Measurements from ENCODE around the gene HIP1.
A peak's percentile ranks its signal among the peaks of the same experiment; 100 is the strongest.
"Not testable (repeated sequence)": the region's sequence is repeated elsewhere in the genome, so short reads cannot be mapped to it uniquely, and the experiment has no call there.

HIP1 gene

DNA sequence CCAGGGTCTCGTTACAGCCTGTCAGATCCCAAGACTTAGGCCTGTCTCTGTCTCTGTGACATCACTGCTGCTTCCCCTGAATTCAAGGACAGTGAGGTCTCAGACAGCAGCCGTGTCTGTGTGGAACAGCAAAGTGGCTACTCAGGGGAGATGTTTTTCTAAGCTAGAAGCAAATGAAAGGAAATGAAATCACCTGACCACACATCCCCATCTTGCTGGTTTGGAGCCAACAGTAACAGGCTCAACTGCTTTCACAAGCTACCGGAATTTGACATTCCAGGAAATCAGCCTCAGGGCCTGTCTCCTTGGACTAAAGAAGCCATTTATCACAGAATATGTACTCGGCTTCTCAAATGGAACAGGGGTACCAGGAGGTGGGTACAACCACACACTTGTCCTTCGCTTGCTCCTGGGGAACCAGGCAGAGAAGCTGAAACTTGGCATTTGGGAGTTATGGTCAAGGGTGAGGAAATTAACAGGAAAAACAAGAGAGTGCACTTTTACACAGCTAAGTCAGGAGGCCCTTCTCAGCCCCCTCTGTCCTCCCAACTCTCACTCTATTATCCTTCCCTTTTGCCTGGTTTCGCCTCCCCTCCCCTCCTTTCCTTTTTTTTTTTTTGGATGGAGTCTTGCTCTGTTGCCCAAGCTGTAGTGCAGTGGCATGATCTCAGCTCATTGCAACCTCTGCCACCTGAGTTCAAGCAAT is 173.5 kb downstream of the HIP1 start:
- H3K36me3 Mint-ChIP-seq (ENCODE audit: insufficient read depth): peaks cover 13% of the 10 kb centered on the region
- no peaks in the 10 kb centered on the region for H3K27me3 Mint-ChIP-seq
- peaks cover 0 to 3% of the 10 kb centered on the region in 2 donors for H3K9me3 Mint-ChIP-seq
- DNase-seq: no peak
- H3K4me1 Mint-ChIP-seq (ENCODE audit: low read depth in 2 of 2): no peaks in the 10 kb centered on the region
- no peak for ATAC-seq (replicated peaks)
- H3K27ac Mint-ChIP-seq: no peak overlapping the region
- no peak overlapping the region for H3K4me3 Mint-ChIP-seq

DNA sequence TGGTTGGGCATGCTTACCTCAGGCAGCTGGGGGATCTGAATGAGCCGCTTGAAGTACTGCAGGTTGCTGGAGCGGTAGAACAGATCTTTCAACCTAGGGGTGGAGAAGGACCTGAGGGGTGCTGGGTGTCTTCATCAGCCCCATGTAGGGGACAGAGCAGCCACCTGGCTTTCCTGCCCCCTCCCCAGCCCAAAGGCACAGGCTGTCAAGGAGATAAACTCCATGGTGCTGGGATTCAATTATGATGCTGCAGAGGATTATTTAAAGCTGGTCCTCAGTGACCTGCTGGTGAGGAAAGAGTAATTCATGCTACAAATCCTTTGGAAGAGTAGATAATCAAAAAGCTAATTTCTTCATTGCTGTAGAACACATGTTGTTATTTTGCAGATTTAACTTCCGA is 175.6 kb downstream of the HIP1 start:
- Mint-ChIP-seq H3K4me1 (ENCODE audit: low read depth in 2 of 2) (no peaks in the 10 kb centered on the region), H3K27ac (no peak overlapping the region), H3K9me3 (peaks cover 0 to 3% of the 10 kb centered on the region in 2 donors), H3K27me3 (no peaks in the 10 kb centered on the region), H3K4me3 (no peak overlapping the region), H3K36me3 (ENCODE audit: insufficient read depth) (peaks cover 13% of the 10 kb centered on the region)
- no peak for ATAC-seq (replicated peaks)
- no peak for DNase-seq

DNA sequence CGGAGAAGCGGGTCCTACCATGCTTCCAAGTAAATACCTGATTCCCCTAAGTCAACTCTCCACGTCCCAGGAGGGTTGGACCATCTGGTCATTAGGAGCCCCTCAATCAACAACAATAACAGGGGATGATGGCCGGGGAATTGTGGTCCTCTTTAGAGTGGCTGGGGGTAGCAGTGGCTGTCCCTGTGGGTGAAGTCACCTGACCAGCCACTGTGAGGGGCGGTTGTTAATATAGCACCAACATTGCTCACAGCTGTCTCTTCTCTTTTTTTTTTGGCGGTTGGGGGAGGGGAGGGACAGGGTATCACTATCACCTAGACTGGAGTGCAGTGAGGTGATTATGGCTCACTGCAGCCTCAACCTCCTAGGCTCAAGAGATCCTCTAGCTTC is 178.8 kb downstream of the HIP1 start:
- Mint-ChIP-seq H3K27ac (no peak overlapping the region), H3K4me3 (no peak overlapping the region), H3K27me3 (no peaks in the 10 kb centered on the region), H3K9me3 (peaks cover 0 to 3% of the 10 kb centered on the region in 2 donors), H3K36me3 (ENCODE audit: insufficient read depth) (peaks cover 21% of the 10 kb centered on the region), H3K4me1 (ENCODE audit: low read depth in 2 of 2) (no peaks in the 10 kb centered on the region)
- ATAC-seq (replicated peaks): no peak
- no peak for DNase-seq

DNA sequence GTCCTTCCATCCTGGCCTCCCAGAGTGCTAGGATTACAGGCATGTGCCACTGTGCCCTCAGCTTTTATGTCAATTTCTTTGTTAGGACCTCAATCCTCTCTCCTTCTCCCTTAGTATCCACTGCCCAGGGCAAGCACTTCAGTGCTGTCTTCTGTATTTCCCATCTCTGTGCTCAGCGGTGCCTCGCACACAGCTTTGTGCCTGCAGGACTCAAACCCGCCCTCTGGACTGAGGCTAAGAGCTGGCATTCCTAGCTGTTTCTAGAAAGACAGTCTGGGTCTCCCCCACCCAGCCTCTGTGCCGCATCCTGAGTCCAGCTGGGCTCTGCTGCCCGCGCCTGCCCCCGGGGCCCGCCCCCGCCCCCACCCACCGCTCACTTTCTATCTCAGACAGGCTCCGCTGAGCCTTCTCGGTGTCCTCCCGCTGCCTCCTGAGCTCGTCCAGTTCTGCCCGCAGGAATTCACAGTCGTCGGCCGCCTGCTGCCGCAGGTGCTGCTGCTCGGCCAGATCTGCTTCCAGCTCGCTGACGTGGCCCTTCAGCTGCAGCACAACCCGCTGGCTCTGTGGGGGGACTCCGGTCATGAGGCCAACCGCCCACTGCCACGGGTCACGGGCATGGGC is 179.3 kb downstream of the HIP1 start:
- Mint-ChIP-seq H3K9me3 (peaks cover 0 to 3% of the 10 kb centered on the region in 2 donors), H3K27me3 (no peaks in the 10 kb centered on the region), H3K36me3 (ENCODE audit: insufficient read depth) (peaks cover 21% of the 10 kb centered on the region), H3K4me1 (ENCODE audit: low read depth in 2 of 2) (no peaks in the 10 kb centered on the region), H3K27ac (no peak overlapping the region), H3K4me3 (no peak overlapping the region)
- ATAC-seq (replicated peaks) (no peak), DNase-seq (no peak)

DNA sequence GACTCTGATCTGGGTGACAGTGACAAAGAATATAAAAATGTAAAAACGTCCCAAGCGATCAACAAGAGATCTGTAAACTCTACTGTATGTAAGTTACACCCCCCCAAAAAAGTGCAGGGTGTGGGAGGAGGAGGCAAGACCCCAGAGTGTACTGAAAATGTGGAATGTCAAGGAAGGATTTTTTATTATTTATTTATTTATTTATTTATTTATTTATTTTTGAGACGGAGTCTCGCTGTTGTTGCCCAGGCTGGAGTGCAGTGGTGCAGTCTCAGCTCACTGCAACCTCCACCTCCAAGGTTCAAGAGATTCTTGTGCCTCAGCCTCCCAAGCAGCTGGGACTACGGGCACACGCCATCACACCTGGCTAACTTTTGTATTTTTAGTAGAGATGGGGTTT is 181.9 kb downstream of the HIP1 start:
- peaks cover 16% of the 10 kb centered on the region for H3K36me3 Mint-ChIP-seq (ENCODE audit: insufficient read depth)
- DNase-seq; H3K4me3 Mint-ChIP-seq; ATAC-seq (replicated peaks); H3K4me1 Mint-ChIP-seq (ENCODE audit: low read depth in 2 of 2); H3K27me3 Mint-ChIP-seq; H3K9me3 Mint-ChIP-seq; H3K27ac Mint-ChIP-seq: not testable (repeated sequence)

DNA sequence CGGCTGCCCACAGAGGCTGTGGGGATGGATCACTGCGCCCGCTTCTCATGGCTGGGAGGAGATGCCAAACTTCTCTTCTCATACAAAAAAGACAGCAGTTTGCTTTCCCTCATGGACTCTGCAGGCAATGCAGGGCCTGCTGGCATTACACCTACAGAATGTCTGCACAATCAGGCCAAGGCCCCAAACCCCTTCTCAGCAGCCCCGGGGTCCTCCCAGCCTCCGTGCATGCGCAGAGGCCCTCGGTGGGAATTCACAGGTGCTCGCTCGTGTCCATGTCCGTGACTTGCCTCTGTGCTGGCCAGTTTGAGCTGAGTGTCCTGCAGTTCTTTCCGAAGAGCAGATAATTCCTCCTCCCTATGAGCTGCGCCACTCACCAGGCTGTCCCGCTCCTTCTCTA is 183.0 kb downstream of the HIP1 start:
- ATAC-seq (replicated peaks): no peak
- H3K27ac Mint-ChIP-seq: no peak overlapping the region

DNA sequence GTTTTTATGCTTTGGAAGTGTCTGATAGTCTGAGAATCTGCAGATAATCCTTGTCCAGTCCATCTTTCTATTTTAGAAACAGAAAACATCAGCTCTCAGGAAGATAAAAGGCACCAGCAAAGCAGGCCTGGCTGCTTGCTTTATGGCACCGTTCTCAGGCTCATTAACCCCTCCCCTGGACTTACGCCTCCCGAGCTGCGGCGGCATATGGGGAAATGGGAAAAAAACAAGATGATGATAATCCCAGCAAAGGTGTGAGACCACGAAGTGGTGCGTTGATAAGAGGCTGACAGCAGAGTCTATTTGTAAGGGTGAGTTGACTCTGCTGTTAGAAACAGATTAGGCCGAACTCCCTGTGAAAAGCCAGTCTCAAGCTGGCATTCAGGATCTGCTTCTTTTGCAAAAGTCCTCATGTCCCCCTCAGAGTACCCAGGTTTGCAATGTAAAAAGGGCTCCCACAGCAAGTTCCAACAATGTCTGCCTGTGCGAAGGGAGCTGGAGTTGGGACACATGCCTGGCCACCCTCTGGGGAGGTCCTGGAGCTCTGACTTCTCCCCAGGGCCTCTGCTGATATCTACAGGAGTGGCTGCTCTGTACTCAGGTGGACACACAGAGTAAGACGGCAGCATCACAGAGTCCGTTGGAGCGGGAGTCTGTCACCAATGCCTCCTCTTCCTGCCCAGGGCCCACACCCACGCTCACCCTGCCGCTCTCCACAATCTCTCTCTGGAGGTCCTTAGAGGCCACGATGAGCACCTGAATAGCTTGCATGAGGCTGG is 192.3 kb downstream of the HIP1 start:
- H3K27me3 Mint-ChIP-seq: no peaks in the 10 kb centered on the region
- no peak for ATAC-seq (replicated peaks)
- DNase-seq: no peak
- no peak overlapping the region for H3K4me3 Mint-ChIP-seq
- H3K4me1 Mint-ChIP-seq (ENCODE audit: low read depth in 2 of 2): no peaks in the 10 kb centered on the region
- peaks cover 23% of the 10 kb centered on the region for H3K36me3 Mint-ChIP-seq (ENCODE audit: insufficient read depth)
- H3K27ac Mint-ChIP-seq: no peak overlapping the region
- H3K9me3 Mint-ChIP-seq: no peaks in the 10 kb centered on the region

More for the DNA sequence above, 183.0 kb downstream of the HIP1 start:
- H3K4me3 Mint-ChIP-seq: no peak overlapping the region
- no peaks in the 10 kb centered on the region for H3K4me1 Mint-ChIP-seq (ENCODE audit: low read depth in 2 of 2)
- DNase-seq: no peak
- peaks cover 21% of the 10 kb centered on the region for H3K36me3 Mint-ChIP-seq (ENCODE audit: insufficient read depth)
- H3K9me3 Mint-ChIP-seq: no peaks in the 10 kb centered on the region
- no peaks in the 10 kb centered on the region for H3K27me3 Mint-ChIP-seq

DNA sequence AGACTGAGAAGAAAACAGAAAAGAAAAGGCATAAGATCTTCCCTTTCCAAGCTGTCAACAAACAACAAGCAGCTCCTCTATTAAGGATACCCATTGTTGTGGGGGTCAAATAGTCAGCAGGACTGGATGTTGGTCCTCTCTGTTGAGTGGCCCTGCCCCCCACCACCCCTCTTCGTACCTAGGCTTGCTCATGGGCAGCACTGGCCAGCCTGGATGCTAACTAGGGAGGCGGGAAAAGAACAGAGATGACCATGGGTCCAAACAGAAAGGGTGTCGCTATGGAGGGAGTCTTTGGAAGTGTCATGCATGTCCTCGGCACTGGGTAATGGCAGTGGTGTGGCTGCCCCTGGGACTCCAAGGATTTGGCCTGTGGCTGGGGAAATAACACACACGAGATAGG is 201.0 kb downstream of the HIP1 start:
- no peaks in the 10 kb centered on the region for H3K4me1 Mint-ChIP-seq (ENCODE audit: low read depth in 2 of 2)
- DNase-seq: no peak
- no peaks in the 10 kb centered on the region for H3K9me3 Mint-ChIP-seq
- ATAC-seq (replicated peaks): no peak
- no peak overlapping the region for H3K4me3 Mint-ChIP-seq
- peaks cover 25% of the 10 kb centered on the region for H3K36me3 Mint-ChIP-seq (ENCODE audit: insufficient read depth)
- peak overlapping the region in 1 of 2 donors; percentile 25 for H3K27ac Mint-ChIP-seq
- no peaks in the 10 kb centered on the region for H3K27me3 Mint-ChIP-seq

DNA sequence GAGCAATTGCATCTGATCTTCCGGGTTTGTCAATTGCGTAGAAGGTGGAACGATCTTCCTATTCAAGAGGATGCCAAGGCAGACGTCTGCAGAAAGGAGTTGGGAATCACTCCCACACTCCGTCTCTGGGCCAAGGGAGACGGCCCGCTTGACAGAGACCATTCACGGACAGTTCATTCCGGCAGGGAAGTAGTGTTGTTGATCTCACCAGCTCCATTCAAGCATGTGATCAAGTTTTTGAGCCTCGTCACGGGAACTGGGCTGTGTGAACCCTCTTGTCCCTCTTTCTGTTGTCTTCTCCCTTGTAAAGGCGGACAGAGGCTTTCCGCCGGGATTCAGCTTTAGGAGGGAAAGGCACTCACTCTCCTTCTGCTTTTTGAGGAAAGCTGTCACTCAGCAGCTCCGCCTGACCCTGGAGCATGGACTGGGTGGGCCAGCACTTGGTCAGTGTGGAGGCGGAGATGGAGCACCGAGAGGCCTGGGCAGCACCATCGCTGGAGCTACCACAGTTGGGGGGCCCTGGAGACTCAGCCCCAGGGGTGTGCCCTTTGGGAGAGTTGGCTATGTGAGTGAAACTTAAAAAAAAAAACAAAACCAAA is 201.7 kb downstream of the HIP1 start:
- H3K27ac Mint-ChIP-seq: peak overlapping the region in 1 of 2 donors; percentile 25
- no peaks in the 10 kb centered on the region for H3K4me1 Mint-ChIP-seq (ENCODE audit: low read depth in 2 of 2)
- H3K4me3 Mint-ChIP-seq: no peak overlapping the region
- H3K27me3 Mint-ChIP-seq: no peaks in the 10 kb centered on the region
- peaks cover 21% of the 10 kb centered on the region for H3K36me3 Mint-ChIP-seq (ENCODE audit: insufficient read depth)
- DNase-seq: no peak
- ATAC-seq (replicated peaks): no peak
- H3K9me3 Mint-ChIP-seq: no peaks in the 10 kb centered on the region

DNA sequence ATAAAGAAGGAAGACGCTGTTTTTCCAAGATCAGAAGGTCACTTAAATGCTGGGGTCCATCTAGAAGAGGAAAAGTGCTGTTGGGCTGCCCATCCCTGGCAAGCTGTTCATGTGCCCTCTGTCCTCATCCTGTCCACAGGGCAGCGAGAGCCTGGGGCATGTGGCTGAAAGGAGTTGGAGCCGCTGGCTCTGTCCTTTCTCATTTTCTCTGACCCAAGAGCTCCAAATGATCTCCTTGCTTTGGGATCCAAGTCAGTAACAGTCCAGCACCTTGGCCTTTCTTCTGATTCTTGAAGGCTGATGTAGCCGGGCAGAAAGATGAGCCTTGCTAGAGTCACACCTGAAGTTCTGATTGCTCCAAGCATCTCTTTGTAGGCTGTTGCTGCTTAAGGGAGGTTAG is 202.2 kb downstream of the HIP1 start:
- ATAC-seq (replicated peaks): no peak
- no peaks in the 10 kb centered on the region for H3K4me1 Mint-ChIP-seq (ENCODE audit: low read depth in 2 of 2)
- no peaks in the 10 kb centered on the region for H3K27me3 Mint-ChIP-seq
- H3K36me3 Mint-ChIP-seq (ENCODE audit: insufficient read depth): peaks cover 20% of the 10 kb centered on the region
- no peak overlapping the region for H3K27ac Mint-ChIP-seq
- H3K4me3 Mint-ChIP-seq: no peak overlapping the region
- H3K9me3 Mint-ChIP-seq: no peaks in the 10 kb centered on the region
- DNase-seq: no peak

DNA sequence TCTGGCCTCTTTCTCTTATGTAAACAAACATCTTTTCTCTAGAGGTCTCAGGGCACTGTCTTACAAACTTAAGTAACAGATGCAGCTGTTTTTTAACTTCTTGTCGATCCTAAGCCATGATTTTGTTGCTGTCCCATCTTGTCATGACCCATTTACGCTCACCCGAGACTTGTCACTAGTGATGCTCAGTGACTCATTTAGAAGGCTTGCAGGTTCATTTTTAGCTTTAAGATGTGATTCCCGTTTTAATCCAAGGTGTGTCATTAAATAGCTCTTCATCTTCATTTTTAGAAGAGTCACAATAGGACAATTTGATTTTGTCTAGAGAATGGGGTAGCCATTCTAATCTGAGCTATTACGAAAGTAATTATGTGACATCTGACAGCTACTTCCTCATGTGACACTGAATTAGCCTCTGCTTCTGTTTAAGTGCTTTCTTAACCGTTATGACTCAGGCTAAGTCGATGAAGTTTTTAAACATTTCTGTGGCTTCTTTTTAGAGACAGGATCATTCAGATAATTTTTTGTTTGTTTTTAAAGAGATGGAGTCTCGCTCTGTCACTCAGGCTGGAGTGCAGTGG is 203.9 kb downstream of the HIP1 start:
- no peaks in the 10 kb centered on the region for H3K9me3 Mint-ChIP-seq
- H3K27me3 Mint-ChIP-seq: no peaks in the 10 kb centered on the region
- H3K36me3 Mint-ChIP-seq (ENCODE audit: insufficient read depth): peaks cover 9% of the 10 kb centered on the region
- no peaks in the 10 kb centered on the region for H3K4me1 Mint-ChIP-seq (ENCODE audit: low read depth in 2 of 2)
- DNase-seq: no peak
- H3K27ac Mint-ChIP-seq: peak overlapping the region in 1 of 2 donors; percentile 46
- no peak overlapping the region for H3K4me3 Mint-ChIP-seq
- ATAC-seq (replicated peaks): no peak

DNA sequence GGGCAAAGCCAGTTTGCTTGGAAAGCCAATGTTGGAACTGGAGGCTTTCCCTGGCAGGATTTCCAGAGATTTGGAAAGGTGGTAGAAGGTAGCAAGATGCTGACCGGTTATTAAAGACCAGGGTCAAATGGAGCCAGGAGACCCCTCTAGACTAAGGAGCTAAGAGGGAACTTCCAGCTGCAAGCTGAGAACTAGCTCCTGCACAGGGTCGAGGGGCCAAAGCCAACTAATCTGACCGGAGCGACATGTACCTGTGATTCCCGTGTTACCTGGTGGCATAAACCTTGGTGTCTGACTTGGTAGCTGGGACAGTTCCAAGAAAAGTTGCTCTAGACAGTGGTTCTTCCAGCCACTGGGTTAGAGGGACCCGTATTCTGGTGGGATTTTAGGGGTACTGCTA is 204.8 kb downstream of the HIP1 start:
- Mint-ChIP-seq H3K9me3 (no peaks in the 10 kb centered on the region), H3K27ac (peak overlapping the region in 1 of 2 donors; percentile 46)

DNA sequence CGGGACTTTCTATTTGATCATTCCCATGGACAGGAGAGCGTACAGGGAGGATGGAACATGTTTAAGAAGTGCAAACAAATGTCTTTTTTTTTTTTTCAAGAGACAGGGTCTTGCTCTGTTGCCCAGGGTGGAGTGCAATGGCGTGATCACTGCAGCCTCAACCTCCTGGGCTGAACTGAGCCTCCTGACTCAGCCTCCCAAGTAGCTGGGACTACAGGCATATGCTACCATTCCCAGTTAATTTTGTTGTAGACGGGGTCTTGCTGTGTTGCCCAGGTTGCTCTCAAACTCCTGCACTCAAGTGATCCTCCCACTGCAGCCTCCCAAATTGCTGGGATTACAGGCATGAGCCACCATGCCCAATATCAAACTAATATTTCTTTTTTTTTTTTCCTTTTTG is 206.1 kb downstream of the HIP1 start:
- peaks cover 9% of the 10 kb centered on the region for H3K36me3 Mint-ChIP-seq (ENCODE audit: insufficient read depth)
- H3K4me3 Mint-ChIP-seq: no peak overlapping the region
- DNase-seq: no peak
- ATAC-seq (replicated peaks): no peak
- H3K9me3 Mint-ChIP-seq: no peaks in the 10 kb centered on the region
- H3K4me1 Mint-ChIP-seq (ENCODE audit: low read depth in 2 of 2): peaks cover 5 to 6% of the 10 kb centered on the region in 2 donors
- no peak overlapping the region for H3K27ac Mint-ChIP-seq
- no peaks in the 10 kb centered on the region for H3K27me3 Mint-ChIP-seq

More for the DNA sequence above, 204.8 kb downstream of the HIP1 start:
- ATAC-seq (replicated peaks) (no peak), DNase-seq (no peak)
- Mint-ChIP-seq H3K4me1 (ENCODE audit: low read depth in 2 of 2) (no peaks in the 10 kb centered on the region), H3K36me3 (ENCODE audit: insufficient read depth) (peaks cover 9% of the 10 kb centered on the region), H3K27me3 (no peaks in the 10 kb centered on the region), H3K4me3 (no peak overlapping the region)

All from effector memory CD8-positive, alpha-beta T cell (primary cell).